ENCODE results near the gene SP5. TPM values are rescaled to one million over a fixed set of nuclear protein-coding genes. Genes with fewer than 3 reads are reported as not detected.

SP5 gene
- total RNA-seq, 1 donor: not detected

Small RNA genes within 50 kb of the gene (small RNA-seq; reads per million reads assigned to genes)
- not detected for gene RF02271

Other genes starting within 250 kb of the SP5 start
- gene ERICH2, start 55.0 kb downstream of the SP5 start, total RNA-seq: not detected
- gene GAD1, start 101.5 kb downstream of the SP5 start, total RNA-seq: 3.2 TPM
- 33.4 TPM for gene GORASP2, start 213.9 kb downstream of the SP5 start, total RNA-seq